GM23338 (cell line): ENCODE measurements around the gene NSD1. TPM values are rescaled to one million over a fixed set of nuclear protein-coding genes. Genes with fewer than 3 reads are reported as not detected.

Experiments
- ATAC-seq: fragments of 200-7000 bp; cut with Tn5 transposase; 3 replicates; pipeline ENCODE4 v1.9.1; 2020
- DNase-seq: peaks from one replicate; pipeline ENCODE4 v3.0.0-alpha.2; 2015; ENCODE audit warnings: low spot score
- H2AFZ ChIP-seq: fragments of 200-600 bp; sonication (generic); 2 replicates; pipeline ENCODE4 v1.8.0; 2016; ENCODE audit warnings: antibody characterized with exemption, mild to moderate bottlenecking, moderate library complexity
- H3F3A ChIP-seq: fragments of 200-600 bp; sonication (generic); replicated peaks from 2 replicates; pipeline ENCODE4 v1.8.0; 2017; ENCODE audit warnings: antibody characterized with exemption, mixed run types, low read depth
- H3K27ac ChIP-seq: fragments of 200-600 bp; sonication (generic); 2 replicates; pipeline ENCODE4 v1.6.1; 2016; ENCODE audit warnings: low read depth
- H3K27me3 ChIP-seq: fragments of 200-600 bp; sonication (generic); 2 replicates; pipeline ENCODE4 v1.8.0; 2016; ENCODE audit warnings: mild to moderate bottlenecking, mixed run types, moderate library complexity; ENCODE audit not compliant: insufficient read depth
- H3K36me3 ChIP-seq: fragments of 200-600 bp; sonication (generic); 2 replicates; pipeline ENCODE4 v1.8.0; 2016; ENCODE audit warnings: mild to moderate bottlenecking; ENCODE audit not compliant: insufficient read depth
- H3K4me1 ChIP-seq: fragments of 200-600 bp; sonication (generic); 2 replicates; pipeline ENCODE4 v1.8.0; 2016; ENCODE audit warnings: mild to moderate bottlenecking, moderate library complexity; ENCODE audit not compliant: insufficient read depth
- H3K4me2 ChIP-seq: fragments of 200-600 bp; sonication (generic); 2 replicates; pipeline ENCODE4 v1.7.1; 2017; ENCODE audit warnings: mixed run types
- H3K4me3 ChIP-seq: fragments of 200-600 bp; sonication (generic); 2 replicates; pipeline ENCODE4 v1.6.1; 2016; ENCODE audit warnings: mixed run types
- H3K79me2 ChIP-seq: fragments of 200-600 bp; sonication (generic); replicated peaks from 2 replicates; pipeline ENCODE4 v1.8.0; 2017; ENCODE audit warnings: mild to moderate bottlenecking; ENCODE audit not compliant: insufficient read depth
- H3K9me2 ChIP-seq: fragments of 200-600 bp; sonication (generic); 2 replicates; pipeline ENCODE4 v1.8.0; 2017; ENCODE audit not compliant: insufficient read depth
- H4K20me1 ChIP-seq: fragments of 200-600 bp; sonication (generic); replicated peaks from 2 replicates; pipeline ENCODE4 v1.8.0; 2017; ENCODE audit warnings: mild to moderate bottlenecking; ENCODE audit not compliant: insufficient read depth
- H3K27ac Mint-ChIP-seq: 2 replicates; pipeline ENCODE4 v1.8.0; 2020; ENCODE audit warnings: inconsistent platforms, mild to moderate bottlenecking, moderate library complexity, mixed read lengths
- H3K27me3 Mint-ChIP-seq: 3 replicates; pipeline ENCODE4 v1.8.0; 2022; ENCODE audit warnings: low read depth, mild to moderate bottlenecking, moderate library complexity, mixed read lengths, inconsistent platforms; ENCODE audit not compliant: insufficient read depth, poor library complexity
- H3K36me3 Mint-ChIP-seq: 3 replicates; pipeline ENCODE4 v1.8.0; 2021; ENCODE audit warnings: low read depth, mild to moderate bottlenecking, inconsistent platforms, moderate library complexity, mixed read lengths
- H3K4me1 Mint-ChIP-seq: 3 replicates; pipeline ENCODE4 v1.8.0; 2020; ENCODE audit warnings: mild to moderate bottlenecking, inconsistent platforms, mixed read lengths
- H3K4me3 Mint-ChIP-seq: 3 replicates; pipeline ENCODE4 v1.8.0; 2021; ENCODE audit warnings: moderate library complexity, mild to moderate bottlenecking, inconsistent platforms, mixed read lengths
- H3K9me3 Mint-ChIP-seq: 3 replicates; pipeline ENCODE4 v1.8.0; 2020; ENCODE audit warnings: moderate library complexity, mild to moderate bottlenecking, inconsistent platforms, mixed read lengths
- CREB1 ChIP-seq: fragments of 250-450 bp; sonication (Bioruptor Pico); IDR thresholded peaks from 2 replicates; pipeline ENCODE4 v1.5.0; 2020; ENCODE audit warnings: low read depth, mild to moderate bottlenecking, moderate library complexity
- ETS1 ChIP-seq: IDR thresholded peaks from 2 replicates; pipeline ENCODE4 v1.6.1; 2016; ENCODE audit warnings: antibody characterized with exemption
- EZH2 ChIP-seq: fragments of 200-600 bp; sonication (generic); IDR thresholded peaks from one replicate; pipeline ENCODE4 v1.8.0; 2017; ENCODE audit warnings: antibody characterized with exemption, mild to moderate bottlenecking, low read depth; ENCODE audit not compliant: unreplicated experiment
- EZH2phosphoT487 ChIP-seq: fragments of 200-600 bp; sonication (generic); IDR thresholded peaks from one replicate; pipeline ENCODE4 v1.8.1; 2018; ENCODE audit warnings: antibody characterized with exemption; ENCODE audit not compliant: unreplicated experiment
- JUNB ChIP-seq: IDR thresholded peaks from one replicate; pipeline ENCODE4 v1.6.1; 2016; ENCODE audit warnings: antibody characterized with exemption; ENCODE audit not compliant: unreplicated experiment
- NANOG ChIP-seq: IDR thresholded peaks from 2 replicates; pipeline ENCODE4 v1.6.1; 2016; ENCODE audit warnings: antibody characterized with exemption, borderline replicate concordance
- POLR2AphosphoS5 ChIP-seq: IDR thresholded peaks from 2 replicates; pipeline ENCODE4 v1.6.1; 2016; ENCODE audit warnings: antibody characterized with exemption, low read depth
- REST ChIP-seq: IDR thresholded peaks from one replicate; pipeline ENCODE4 v1.6.1; 2018; ENCODE audit warnings: antibody characterized with exemption; ENCODE audit not compliant: unreplicated experiment
- STAT1 ChIP-seq: IDR thresholded peaks from one replicate; pipeline ENCODE4 v1.6.1; 2016; ENCODE audit warnings: antibody characterized with exemption; ENCODE audit not compliant: unreplicated experiment
- ZNF114 ChIP-seq: fragments of 250-450 bp; sonication (Bioruptor Pico); IDR thresholded peaks from 2 replicates; pipeline ENCODE4 v1.5.0; 2020; ENCODE audit warnings: mild to moderate bottlenecking, moderate library complexity
- ZNF331 ChIP-seq: fragments of 250-450 bp; sonication (Bioruptor Pico); IDR thresholded peaks from 2 replicates; pipeline ENCODE4 v1.5.0; 2020; ENCODE audit warnings: low read depth, mild to moderate bottlenecking, moderate library complexity
- polyA plus RNA-seq: library from polyadenylated mRNA; unstranded; fragments of >200 nt; fragmentation: Nextera tagmentation; extraction: Ambion mirVana; gene quantifications from 2 replicates; pipeline ENCODE4 v1.2.1, GENCODE V29; 2016
- total RNA-seq: library from RNA; depleted of rRNA; stranded (reverse); fragments of >200 nt; shearing (Covaris generic); gene quantifications from 2 replicates; pipeline ENCODE4 v1.2.3, GENCODE V29; 2014
- TF ChIP-seq, protein P1 (sequence below), 2 experiments: fragments of 200-600 bp in 1 of 2; sonication (generic) in 1 of 2; conservative IDR thresholded peaks; 2 replicates each; pipeline versions ENCODE4 v1.5.1 to v1.6.1; 2016 to 2017; ENCODE audit warnings: antibody characterized with exemption in 2 of 2, low read depth in 2 of 2, mild to moderate bottlenecking in 2 of 2, moderate library complexity in 1 of 2
- TF ChIP-seq, protein P2 (sequence below): fragments of 250-450 bp; sonication (Bioruptor Pico); IDR thresholded peaks from 2 replicates; pipeline ENCODE4 v1.5.0; 2020; ENCODE audit warnings: mild to moderate bottlenecking, moderate library complexity

Gene NSD1
- total and polyA plus RNA-seq, 2 experiments from 2014 or later: 96.4 to 106 TPM

GRCh38 chr5:177290816-177291596 is 157.4 kb downstream of the NSD1 start:
- Mint-ChIP-seq H3K27me3 (peaks cover 14% of the 10 kb centered on the region), H3K4me1 (peaks cover 3% of the 10 kb centered on the region; the same call in 2 of the 3 replicates), H3K9me3 (no peaks in the 10 kb centered on the region), H3K27ac (no peak overlapping the region), H3K36me3 (peaks cover 93% of the 10 kb centered on the region), H3K4me3 (no peak overlapping the region)
- Histone ChIP-seq H4K20me1 (peaks cover 47% of the 10 kb centered on the region), H2AFZ (no peak overlapping the region), H3K27ac (no peak overlapping the region), H3F3A (peaks cover 25% of the 10 kb centered on the region), H3K79me2 (peaks cover 15% of the 10 kb centered on the region; the same call in 1 of the 2 replicates), H3K4me1 (no peaks in the 10 kb centered on the region), H3K4me3 (no peak overlapping the region), H3K36me3 (peaks cover 74% of the 10 kb centered on the region), H3K4me2 (no peak overlapping the region), H3K27me3 (no peaks in the 10 kb centered on the region), H3K9me2 (no peaks in the 10 kb centered on the region)
- ATAC-seq: no peak
- TF ChIP-seq JUNB (no peak), STAT1 (no peak), NANOG (no peak), ZNF114 (CRISPR knock-in tag) (no peak), CREB1 (CRISPR knock-in tag) (no peak), POLR2AphosphoS5 (no peak), ETS1 (no peak), ZNF331 (no peak), EZH2 (no peak), REST (no peak), EZH2phosphoT487 (no peak)
- TF ChIP-seq, protein P1, sequence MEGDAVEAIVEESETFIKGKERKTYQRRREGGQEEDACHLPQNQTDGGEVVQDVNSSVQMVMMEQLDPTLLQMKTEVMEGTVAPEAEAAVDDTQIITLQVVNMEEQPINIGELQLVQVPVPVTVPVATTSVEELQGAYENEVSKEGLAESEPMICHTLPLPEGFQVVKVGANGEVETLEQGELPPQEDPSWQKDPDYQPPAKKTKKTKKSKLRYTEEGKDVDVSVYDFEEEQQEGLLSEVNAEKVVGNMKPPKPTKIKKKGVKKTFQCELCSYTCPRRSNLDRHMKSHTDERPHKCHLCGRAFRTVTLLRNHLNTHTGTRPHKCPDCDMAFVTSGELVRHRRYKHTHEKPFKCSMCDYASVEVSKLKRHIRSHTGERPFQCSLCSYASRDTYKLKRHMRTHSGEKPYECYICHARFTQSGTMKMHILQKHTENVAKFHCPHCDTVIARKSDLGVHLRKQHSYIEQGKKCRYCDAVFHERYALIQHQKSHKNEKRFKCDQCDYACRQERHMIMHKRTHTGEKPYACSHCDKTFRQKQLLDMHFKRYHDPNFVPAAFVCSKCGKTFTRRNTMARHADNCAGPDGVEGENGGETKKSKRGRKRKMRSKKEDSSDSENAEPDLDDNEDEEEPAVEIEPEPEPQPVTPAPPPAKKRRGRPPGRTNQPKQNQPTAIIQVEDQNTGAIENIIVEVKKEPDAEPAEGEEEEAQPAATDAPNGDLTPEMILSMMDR (conservative IDR thresholded peaks at IDR 0.05; ENCODE audit: low read depth in 2 of 2): no peak
- TF ChIP-seq, protein P2, sequence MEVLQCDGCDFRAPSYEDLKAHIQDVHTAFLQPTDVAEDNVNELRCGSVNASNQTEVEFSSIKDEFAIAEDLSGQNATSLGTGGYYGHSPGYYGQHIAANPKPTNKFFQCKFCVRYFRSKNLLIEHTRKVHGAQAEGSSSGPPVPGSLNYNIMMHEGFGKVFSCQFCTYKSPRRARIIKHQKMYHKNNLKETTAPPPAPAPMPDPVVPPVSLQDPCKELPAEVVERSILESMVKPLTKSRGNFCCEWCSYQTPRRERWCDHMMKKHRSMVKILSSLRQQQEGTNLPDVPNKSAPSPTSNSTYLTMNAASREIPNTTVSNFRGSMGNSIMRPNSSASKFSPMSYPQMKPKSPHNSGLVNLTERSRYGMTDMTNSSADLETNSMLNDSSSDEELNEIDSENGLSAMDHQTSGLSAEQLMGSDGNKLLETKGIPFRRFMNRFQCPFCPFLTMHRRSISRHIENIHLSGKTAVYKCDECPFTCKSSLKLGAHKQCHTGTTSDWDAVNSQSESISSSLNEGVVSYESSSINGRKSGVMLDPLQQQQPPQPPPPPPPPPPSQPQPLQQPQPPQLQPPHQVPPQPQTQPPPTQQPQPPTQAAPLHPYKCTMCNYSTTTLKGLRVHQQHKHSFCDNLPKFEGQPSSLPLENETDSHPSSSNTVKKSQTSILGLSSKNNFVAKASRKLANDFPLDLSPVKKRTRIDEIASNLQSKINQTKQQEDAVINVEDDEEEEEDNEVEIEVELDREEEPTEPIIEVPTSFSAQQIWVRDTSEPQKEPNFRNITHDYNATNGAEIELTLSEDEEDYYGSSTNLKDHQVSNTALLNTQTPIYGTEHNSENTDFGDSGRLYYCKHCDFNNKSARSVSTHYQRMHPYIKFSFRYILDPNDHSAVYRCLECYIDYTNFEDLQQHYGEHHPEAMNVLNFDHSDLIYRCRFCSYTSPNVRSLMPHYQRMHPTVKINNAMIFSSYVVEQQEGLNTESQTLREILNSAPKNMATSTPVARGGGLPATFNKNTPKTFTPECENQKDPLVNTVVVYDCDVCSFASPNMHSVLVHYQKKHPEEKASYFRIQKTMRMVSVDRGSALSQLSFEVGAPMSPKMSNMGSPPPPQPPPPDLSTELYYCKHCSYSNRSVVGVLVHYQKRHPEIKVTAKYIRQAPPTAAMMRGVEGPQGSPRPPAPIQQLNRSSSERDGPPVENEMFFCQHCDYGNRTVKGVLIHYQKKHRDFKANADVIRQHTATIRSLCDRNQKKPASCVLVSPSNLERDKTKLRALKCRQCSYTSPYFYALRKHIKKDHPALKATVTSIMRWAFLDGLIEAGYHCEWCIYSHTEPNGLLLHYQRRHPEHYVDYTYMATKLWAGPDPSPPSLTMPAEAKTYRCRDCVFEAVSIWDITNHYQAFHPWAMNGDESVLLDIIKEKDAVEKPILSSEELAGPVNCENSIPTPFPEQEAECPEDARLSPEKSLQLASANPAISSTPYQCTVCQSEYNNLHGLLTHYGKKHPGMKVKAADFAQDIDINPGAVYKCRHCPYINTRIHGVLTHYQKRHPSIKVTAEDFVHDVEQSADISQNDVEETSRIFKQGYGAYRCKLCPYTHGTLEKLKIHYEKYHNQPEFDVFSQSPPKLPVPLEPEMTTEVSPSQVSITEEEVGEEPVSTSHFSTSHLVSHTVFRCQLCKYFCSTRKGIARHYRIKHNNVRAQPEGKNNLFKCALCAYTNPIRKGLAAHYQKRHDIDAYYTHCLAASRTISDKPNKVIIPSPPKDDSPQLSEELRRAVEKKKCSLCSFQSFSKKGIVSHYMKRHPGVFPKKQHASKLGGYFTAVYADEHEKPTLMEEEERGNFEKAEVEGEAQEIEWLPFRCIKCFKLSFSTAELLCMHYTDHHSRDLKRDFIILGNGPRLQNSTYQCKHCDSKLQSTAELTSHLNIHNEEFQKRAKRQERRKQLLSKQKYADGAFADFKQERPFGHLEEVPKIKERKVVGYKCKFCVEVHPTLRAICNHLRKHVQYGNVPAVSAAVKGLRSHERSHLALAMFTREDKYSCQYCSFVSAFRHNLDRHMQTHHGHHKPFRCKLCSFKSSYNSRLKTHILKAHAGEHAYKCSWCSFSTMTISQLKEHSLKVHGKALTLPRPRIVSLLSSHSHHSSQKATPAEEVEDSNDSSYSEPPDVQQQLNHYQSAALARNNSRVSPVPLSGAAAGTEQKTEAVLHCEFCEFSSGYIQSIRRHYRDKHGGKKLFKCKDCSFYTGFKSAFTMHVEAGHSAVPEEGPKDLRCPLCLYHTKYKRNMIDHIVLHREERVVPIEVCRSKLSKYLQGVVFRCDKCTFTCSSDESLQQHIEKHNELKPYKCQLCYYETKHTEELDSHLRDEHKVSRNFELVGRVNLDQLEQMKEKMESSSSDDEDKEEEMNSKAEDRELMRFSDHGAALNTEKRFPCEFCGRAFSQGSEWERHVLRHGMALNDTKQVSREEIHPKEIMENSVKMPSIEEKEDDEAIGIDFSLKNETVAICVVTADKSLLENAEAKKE: no peak
- DNase-seq: no peak
